ENCODE measurements around the gene FZD1.

GRCh38 chr7:91239171-91239604 lies 25.0 kb upstream of the FZD1 start:
- no peak for TF ChIP-seq POLR2A (IDR thresholded peaks at IDR 0.05)
- no peak for TF ChIP-seq CTCF (IDR thresholded peaks at IDR 0.05)
